GM23338 (cell line): Measurements from ENCODE around the gene ITGB2. TPM values are rescaled to one million over a fixed set of nuclear protein-coding genes. Genes with fewer than 3 reads are reported as not detected.

ENCODE experiments used
- ATAC-seq: fragments of 200-7000 bp; cut with Tn5 transposase; 3 replicates; pipeline ENCODE4 v1.9.1; 2020
- DNase-seq: peaks from one replicate; pipeline ENCODE4 v3.0.0-alpha.2; 2015; ENCODE audit warnings: low spot score
- H2AFZ ChIP-seq: fragments of 200-600 bp; sonication (generic); 2 replicates; pipeline ENCODE4 v1.8.0; 2016; ENCODE audit warnings: antibody characterized with exemption, mild to moderate bottlenecking, moderate library complexity
- H3F3A ChIP-seq: fragments of 200-600 bp; sonication (generic); replicated peaks from 2 replicates; pipeline ENCODE4 v1.8.0; 2017; ENCODE audit warnings: antibody characterized with exemption, mixed run types, low read depth
- H3K27ac ChIP-seq: fragments of 200-600 bp; sonication (generic); 2 replicates; pipeline ENCODE4 v1.6.1; 2016; ENCODE audit warnings: low read depth
- H3K27me3 ChIP-seq: fragments of 200-600 bp; sonication (generic); 2 replicates; pipeline ENCODE4 v1.8.0; 2016; ENCODE audit warnings: mild to moderate bottlenecking, mixed run types, moderate library complexity; ENCODE audit not compliant: insufficient read depth
- H3K36me3 ChIP-seq: fragments of 200-600 bp; sonication (generic); 2 replicates; pipeline ENCODE4 v1.8.0; 2016; ENCODE audit warnings: mild to moderate bottlenecking; ENCODE audit not compliant: insufficient read depth
- H3K4me1 ChIP-seq: fragments of 200-600 bp; sonication (generic); 2 replicates; pipeline ENCODE4 v1.8.0; 2016; ENCODE audit warnings: mild to moderate bottlenecking, moderate library complexity; ENCODE audit not compliant: insufficient read depth
- H3K4me2 ChIP-seq: fragments of 200-600 bp; sonication (generic); 2 replicates; pipeline ENCODE4 v1.7.1; 2017; ENCODE audit warnings: mixed run types
- H3K4me3 ChIP-seq: fragments of 200-600 bp; sonication (generic); 2 replicates; pipeline ENCODE4 v1.6.1; 2016; ENCODE audit warnings: mixed run types
- H3K79me2 ChIP-seq: fragments of 200-600 bp; sonication (generic); replicated peaks from 2 replicates; pipeline ENCODE4 v1.8.0; 2017; ENCODE audit warnings: mild to moderate bottlenecking; ENCODE audit not compliant: insufficient read depth
- H3K9me2 ChIP-seq: fragments of 200-600 bp; sonication (generic); 2 replicates; pipeline ENCODE4 v1.8.0; 2017; ENCODE audit not compliant: insufficient read depth
- H4K20me1 ChIP-seq: fragments of 200-600 bp; sonication (generic); replicated peaks from 2 replicates; pipeline ENCODE4 v1.8.0; 2017; ENCODE audit warnings: mild to moderate bottlenecking; ENCODE audit not compliant: insufficient read depth
- H3K27ac Mint-ChIP-seq: 2 replicates; pipeline ENCODE4 v1.8.0; 2020; ENCODE audit warnings: inconsistent platforms, mild to moderate bottlenecking, moderate library complexity, mixed read lengths
- H3K27me3 Mint-ChIP-seq: 3 replicates; pipeline ENCODE4 v1.8.0; 2022; ENCODE audit warnings: low read depth, mild to moderate bottlenecking, moderate library complexity, mixed read lengths, inconsistent platforms; ENCODE audit not compliant: insufficient read depth, poor library complexity
- H3K36me3 Mint-ChIP-seq: 3 replicates; pipeline ENCODE4 v1.8.0; 2021; ENCODE audit warnings: low read depth, mild to moderate bottlenecking, inconsistent platforms, moderate library complexity, mixed read lengths
- H3K4me1 Mint-ChIP-seq: 3 replicates; pipeline ENCODE4 v1.8.0; 2020; ENCODE audit warnings: mild to moderate bottlenecking, inconsistent platforms, mixed read lengths
- H3K4me3 Mint-ChIP-seq: 3 replicates; pipeline ENCODE4 v1.8.0; 2021; ENCODE audit warnings: moderate library complexity, mild to moderate bottlenecking, inconsistent platforms, mixed read lengths
- H3K9me3 Mint-ChIP-seq: 3 replicates; pipeline ENCODE4 v1.8.0; 2020; ENCODE audit warnings: moderate library complexity, mild to moderate bottlenecking, inconsistent platforms, mixed read lengths
- CREB1 ChIP-seq: fragments of 250-450 bp; sonication (Bioruptor Pico); IDR thresholded peaks from 2 replicates; pipeline ENCODE4 v1.5.0; 2020; ENCODE audit warnings: low read depth, mild to moderate bottlenecking, moderate library complexity
- CTCF ChIP-seq, 2 experiments: fragments of 200-600 bp in 1 of 2; sonication (generic) in 1 of 2; conservative IDR thresholded peaks; 2 replicates each; pipeline versions ENCODE4 v1.5.1 to v1.6.1; 2016 to 2017; ENCODE audit warnings: antibody characterized with exemption in 2 of 2, low read depth in 2 of 2, mild to moderate bottlenecking in 2 of 2, moderate library complexity in 1 of 2
- EZH2phosphoT487 ChIP-seq: fragments of 200-600 bp; sonication (generic); IDR thresholded peaks from one replicate; pipeline ENCODE4 v1.8.1; 2018; ENCODE audit warnings: antibody characterized with exemption; ENCODE audit not compliant: unreplicated experiment
- NANOG ChIP-seq: IDR thresholded peaks from 2 replicates; pipeline ENCODE4 v1.6.1; 2016; ENCODE audit warnings: antibody characterized with exemption, borderline replicate concordance
- REST ChIP-seq: IDR thresholded peaks from one replicate; pipeline ENCODE4 v1.6.1; 2018; ENCODE audit warnings: antibody characterized with exemption; ENCODE audit not compliant: unreplicated experiment
- STAT1 ChIP-seq: IDR thresholded peaks from one replicate; pipeline ENCODE4 v1.6.1; 2016; ENCODE audit warnings: antibody characterized with exemption; ENCODE audit not compliant: unreplicated experiment
- ZNF114 ChIP-seq: fragments of 250-450 bp; sonication (Bioruptor Pico); IDR thresholded peaks from 2 replicates; pipeline ENCODE4 v1.5.0; 2020; ENCODE audit warnings: mild to moderate bottlenecking, moderate library complexity
- ZNF331 ChIP-seq: fragments of 250-450 bp; sonication (Bioruptor Pico); IDR thresholded peaks from 2 replicates; pipeline ENCODE4 v1.5.0; 2020; ENCODE audit warnings: low read depth, mild to moderate bottlenecking, moderate library complexity
- ZNF462 ChIP-seq: fragments of 250-450 bp; sonication (Bioruptor Pico); IDR thresholded peaks from 2 replicates; pipeline ENCODE4 v1.5.0; 2020; ENCODE audit warnings: mild to moderate bottlenecking, moderate library complexity
- polyA plus RNA-seq: library from polyadenylated mRNA; unstranded; fragments of >200 nt; fragmentation: Nextera tagmentation; extraction: Ambion mirVana; gene quantifications from 2 replicates; pipeline ENCODE4 v1.2.1, GENCODE V29; 2016
- total RNA-seq: library from RNA; depleted of rRNA; stranded (reverse); fragments of >200 nt; shearing (Covaris generic); gene quantifications from 2 replicates; pipeline ENCODE4 v1.2.3, GENCODE V29; 2014

ITGB2 gene
- total and polyA plus RNA-seq, 2 experiments from 2014 or later = 0.44 to 0.63 TPM

- ATAC-seq (no peak), DNase-seq (no peak)
- no peaks in the 10 kb centered on the region for H3K4me1 Mint-ChIP-seq
- H3K27ac Mint-ChIP-seq = no peak overlapping the region
- H3K9me3 Mint-ChIP-seq = no peaks in the 10 kb centered on the region
- H3K36me3 Mint-ChIP-seq = no peaks in the 10 kb centered on the region
- no peak overlapping the region for H3K4me3 Mint-ChIP-seq
- H3K9me2 ChIP-seq = no peaks in the 10 kb centered on the region
- no peak overlapping the region for H3K27ac ChIP-seq
- H3F3A ChIP-seq = no peaks in the 10 kb centered on the region
- H3K4me2 ChIP-seq = no peak overlapping the region
- H4K20me1 ChIP-seq = no peaks in the 10 kb centered on the region
- no peaks in the 10 kb centered on the region for H3K4me1 ChIP-seq
- H3K27me3 Mint-ChIP-seq = peaks cover 4% of the 10 kb centered on the region
- no peak overlapping the region for H3K4me3 ChIP-seq
- no peak for TF ChIP-seq STAT1
- TF ChIP-seq EZH2phosphoT487 = no peak
- TF ChIP-seq ZNF331 (CRISPR knock-in tag) = no peak
- TF ChIP-seq ZNF462 (CRISPR knock-in tag) = no peak
- H3K79me2 ChIP-seq = no peaks in the 10 kb centered on the region
- H2AFZ ChIP-seq = no peak overlapping the region
- no peaks in the 10 kb centered on the region for H3K36me3 ChIP-seq
- H3K27me3 ChIP-seq = no peaks in the 10 kb centered on the region
Measured at GRCh38 chr21:44886113-44887075, 34.3 kb downstream of the ITGB2 start.

- no peaks in the 10 kb centered on the region for H4K20me1 ChIP-seq
- no peaks in the 10 kb centered on the region for H3F3A ChIP-seq
- H3K4me1 ChIP-seq = no peaks in the 10 kb centered on the region
- peaks cover 5% of the 10 kb centered on the region for H3K27me3 Mint-ChIP-seq
- no peaks in the 10 kb centered on the region for H3K4me1 Mint-ChIP-seq
- H3K27ac ChIP-seq = no peak overlapping the region
- no peaks in the 10 kb centered on the region for H3K36me3 ChIP-seq
- DNase-seq (no peak), ATAC-seq (no peak)
- no peak overlapping the region for H3K27ac Mint-ChIP-seq
- H3K4me3 Mint-ChIP-seq = no peak overlapping the region
- no peaks in the 10 kb centered on the region for H3K27me3 ChIP-seq
- H2AFZ ChIP-seq = no peak overlapping the region
- H3K4me2 ChIP-seq = no peak overlapping the region
- no peaks in the 10 kb centered on the region for H3K9me2 ChIP-seq
- no peaks in the 10 kb centered on the region for H3K9me3 Mint-ChIP-seq
- H3K79me2 ChIP-seq = no peaks in the 10 kb centered on the region
- no peaks in the 10 kb centered on the region for H3K36me3 Mint-ChIP-seq
- H3K4me3 ChIP-seq = no peak overlapping the region
- TF ChIP-seq CREB1 (no peak), ZNF114 (CRISPR knock-in tag) (no peak), NANOG (no peak), CTCF (conservative IDR thresholded peaks at IDR 0.05; ENCODE audit: low read depth in 2 of 2) (no peak), REST (no peak), ZNF331 (CRISPR knock-in tag) (no peak)
Measured at GRCh38 chr21:44885615-44886014, 35.1 kb downstream of the ITGB2 start.
